Ishikawa (cell line): ENCODE results near the gene SERPINA3.

Experiments
- CEBPB ChIP-seq: IDR thresholded peaks from 2 replicates; pipeline ENCODE4 v1.6.1; 2012
- CREB1 ChIP-seq: IDR thresholded peaks from 2 replicates; pipeline ENCODE4 v1.6.1; 2012; ENCODE audit warnings: low read depth
- EGR1 ChIP-seq: IDR thresholded peaks from 2 replicates; pipeline ENCODE4 v1.6.1; 2012
- EP300 ChIP-seq: IDR thresholded peaks from 2 replicates; pipeline ENCODE4 v1.6.1; 2012; ENCODE audit warnings: borderline replicate concordance
- FOXM1 ChIP-seq: IDR thresholded peaks from 2 replicates; pipeline ENCODE4 v1.6.1; 2012; ENCODE audit warnings: low read depth, borderline replicate concordance
- NFIC ChIP-seq: IDR thresholded peaks from 2 replicates; pipeline ENCODE4 v1.6.1; 2012
- RAD21 ChIP-seq: IDR thresholded peaks from 2 replicates; pipeline ENCODE4 v1.6.1; 2012; ENCODE audit warnings: low read depth
- TAF1 ChIP-seq: IDR thresholded peaks from 2 replicates; pipeline ENCODE4 v1.6.1; 2012; ENCODE audit warnings: low read depth, mild to moderate bottlenecking
- TCF12 ChIP-seq: IDR thresholded peaks from 2 replicates; pipeline ENCODE4 v1.6.1; 2012; ENCODE audit warnings: low read depth
- TEAD4 ChIP-seq: IDR thresholded peaks from 2 replicates; pipeline ENCODE4 v1.6.1; 2012
- YY1 ChIP-seq: IDR thresholded peaks from 2 replicates; pipeline ENCODE4 v1.6.1; 2012; ENCODE audit warnings: low read depth
- ZBTB7A ChIP-seq: IDR thresholded peaks from 2 replicates; pipeline ENCODE4 v1.6.1; 2012; ENCODE audit warnings: low read depth
- TF ChIP-seq, protein P1 (sequence below): IDR thresholded peaks from 2 replicates; pipeline ENCODE4 v1.6.1; 2012
- TF ChIP-seq, protein P2 (sequence below): IDR thresholded peaks from 2 replicates; pipeline ENCODE4 v1.6.1; 2012; ENCODE audit warnings: low read depth, mild to moderate bottlenecking
- TF ChIP-seq, protein P3 (sequence below): IDR thresholded peaks from 2 replicates; pipeline ENCODE4 v1.6.1; 2012

Gene SERPINA3

DNA sequence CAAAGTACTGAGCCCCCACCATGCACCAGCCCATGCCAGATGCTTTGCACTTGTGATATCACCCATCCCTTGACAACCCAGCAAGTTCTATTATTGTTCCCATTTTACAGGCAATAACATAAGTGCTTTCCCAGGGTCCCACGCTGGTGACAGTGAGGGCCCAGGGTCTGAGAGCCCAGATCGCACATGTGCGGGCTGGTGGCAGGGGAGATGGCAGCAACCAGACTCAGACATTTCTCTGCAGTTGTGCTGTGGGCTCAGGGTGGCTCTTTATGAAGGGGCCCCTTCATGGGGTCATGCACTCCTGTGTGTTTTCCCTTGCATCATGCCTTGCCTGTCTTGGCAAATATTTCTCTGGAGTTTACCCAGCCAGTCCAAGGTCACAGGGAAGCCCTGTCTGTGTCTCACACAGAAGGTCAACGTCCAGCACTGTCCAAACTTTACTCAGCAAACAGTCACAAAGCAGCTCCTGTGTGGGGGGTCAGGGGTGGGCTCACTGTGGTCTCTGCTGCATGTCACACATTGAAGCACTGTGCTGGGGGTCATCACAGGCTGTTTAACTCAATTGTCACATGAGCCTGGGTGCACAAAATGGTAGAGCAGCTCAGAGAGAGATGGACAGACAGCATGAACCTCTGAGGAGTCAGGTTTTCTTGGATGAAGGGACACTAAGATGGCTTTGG, 18.3 kb upstream of the SERPINA3 start:
- no peak for TF ChIP-seq ZBTB7A
- TF ChIP-seq, protein P1, sequence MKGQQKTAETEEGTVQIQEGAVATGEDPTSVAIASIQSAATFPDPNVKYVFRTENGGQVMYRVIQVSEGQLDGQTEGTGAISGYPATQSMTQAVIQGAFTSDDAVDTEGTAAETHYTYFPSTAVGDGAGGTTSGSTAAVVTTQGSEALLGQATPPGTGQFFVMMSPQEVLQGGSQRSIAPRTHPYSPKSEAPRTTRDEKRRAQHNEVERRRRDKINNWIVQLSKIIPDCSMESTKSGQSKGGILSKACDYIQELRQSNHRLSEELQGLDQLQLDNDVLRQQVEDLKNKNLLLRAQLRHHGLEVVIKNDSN: no peak
- no peak for TF ChIP-seq TCF12
- TF ChIP-seq RAD21: no peak
- no peak for TF ChIP-seq CREB1
- TF ChIP-seq FOXM1: no peak
- TF ChIP-seq, protein P2, sequence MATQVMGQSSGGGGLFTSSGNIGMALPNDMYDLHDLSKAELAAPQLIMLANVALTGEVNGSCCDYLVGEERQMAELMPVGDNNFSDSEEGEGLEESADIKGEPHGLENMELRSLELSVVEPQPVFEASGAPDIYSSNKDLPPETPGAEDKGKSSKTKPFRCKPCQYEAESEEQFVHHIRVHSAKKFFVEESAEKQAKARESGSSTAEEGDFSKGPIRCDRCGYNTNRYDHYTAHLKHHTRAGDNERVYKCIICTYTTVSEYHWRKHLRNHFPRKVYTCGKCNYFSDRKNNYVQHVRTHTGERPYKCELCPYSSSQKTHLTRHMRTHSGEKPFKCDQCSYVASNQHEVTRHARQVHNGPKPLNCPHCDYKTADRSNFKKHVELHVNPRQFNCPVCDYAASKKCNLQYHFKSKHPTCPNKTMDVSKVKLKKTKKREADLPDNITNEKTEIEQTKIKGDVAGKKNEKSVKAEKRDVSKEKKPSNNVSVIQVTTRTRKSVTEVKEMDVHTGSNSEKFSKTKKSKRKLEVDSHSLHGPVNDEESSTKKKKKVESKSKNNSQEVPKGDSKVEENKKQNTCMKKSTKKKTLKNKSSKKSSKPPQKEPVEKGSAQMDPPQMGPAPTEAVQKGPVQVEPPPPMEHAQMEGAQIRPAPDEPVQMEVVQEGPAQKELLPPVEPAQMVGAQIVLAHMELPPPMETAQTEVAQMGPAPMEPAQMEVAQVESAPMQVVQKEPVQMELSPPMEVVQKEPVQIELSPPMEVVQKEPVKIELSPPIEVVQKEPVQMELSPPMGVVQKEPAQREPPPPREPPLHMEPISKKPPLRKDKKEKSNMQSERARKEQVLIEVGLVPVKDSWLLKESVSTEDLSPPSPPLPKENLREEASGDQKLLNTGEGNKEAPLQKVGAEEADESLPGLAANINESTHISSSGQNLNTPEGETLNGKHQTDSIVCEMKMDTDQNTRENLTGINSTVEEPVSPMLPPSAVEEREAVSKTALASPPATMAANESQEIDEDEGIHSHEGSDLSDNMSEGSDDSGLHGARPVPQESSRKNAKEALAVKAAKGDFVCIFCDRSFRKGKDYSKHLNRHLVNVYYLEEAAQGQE: no peak
- no peak for TF ChIP-seq NFIC
- TF ChIP-seq EP300: no peak
- TF ChIP-seq CEBPB: no peak
- TF ChIP-seq YY1: no peak
- TF ChIP-seq, protein P3, sequence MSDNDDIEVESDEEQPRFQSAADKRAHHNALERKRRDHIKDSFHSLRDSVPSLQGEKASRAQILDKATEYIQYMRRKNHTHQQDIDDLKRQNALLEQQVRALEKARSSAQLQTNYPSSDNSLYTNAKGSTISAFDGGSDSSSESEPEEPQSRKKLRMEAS: no peak
- TF ChIP-seq EGR1: no peak
- TF ChIP-seq TAF1: no peak

DNA sequence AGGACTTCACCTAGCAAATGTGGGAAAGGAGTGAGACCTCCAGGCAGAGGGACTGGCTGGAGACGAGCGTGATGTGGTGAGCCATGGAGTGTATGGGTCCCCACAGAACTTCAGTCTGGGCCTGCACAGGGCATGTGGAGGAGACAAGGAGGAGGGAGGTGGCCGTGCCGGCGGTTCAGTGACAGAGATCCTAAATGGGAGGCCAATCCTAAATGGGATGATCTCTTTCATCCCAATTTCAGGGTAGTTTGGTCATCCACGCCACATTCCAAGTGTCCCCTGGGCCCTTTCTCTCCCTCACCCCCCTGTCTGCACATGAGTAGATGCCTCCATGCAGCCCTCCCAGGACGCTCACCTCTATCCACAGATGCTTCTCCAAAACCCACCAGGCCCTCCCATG, 17.8 kb upstream of the SERPINA3 start:
- TF ChIP-seq CEBPB: no peak
- TF ChIP-seq, protein P3: no peak

DNA sequence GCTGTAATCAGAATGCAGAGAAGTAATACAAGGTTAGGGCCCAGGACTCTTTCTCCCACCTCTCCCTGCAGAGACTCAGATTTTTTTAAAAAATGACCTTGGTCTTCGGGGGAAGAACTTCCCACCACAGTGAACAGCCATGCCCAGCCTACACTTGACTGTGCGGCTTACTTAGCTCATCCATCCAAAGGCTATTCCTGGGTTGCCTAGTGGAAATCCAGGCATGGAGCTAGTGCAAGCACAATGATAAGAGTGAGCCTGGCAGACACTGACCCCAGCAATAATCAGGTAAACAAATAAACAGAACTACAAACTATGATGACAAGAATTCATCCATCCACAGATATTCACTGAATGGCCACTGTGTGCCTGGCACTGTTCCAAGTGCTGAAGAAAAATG, 16.3 kb upstream of the SERPINA3 start:
- no peak for TF ChIP-seq NFIC
- no peak for TF ChIP-seq ZBTB7A
- TF ChIP-seq CEBPB: no peak

DNA sequence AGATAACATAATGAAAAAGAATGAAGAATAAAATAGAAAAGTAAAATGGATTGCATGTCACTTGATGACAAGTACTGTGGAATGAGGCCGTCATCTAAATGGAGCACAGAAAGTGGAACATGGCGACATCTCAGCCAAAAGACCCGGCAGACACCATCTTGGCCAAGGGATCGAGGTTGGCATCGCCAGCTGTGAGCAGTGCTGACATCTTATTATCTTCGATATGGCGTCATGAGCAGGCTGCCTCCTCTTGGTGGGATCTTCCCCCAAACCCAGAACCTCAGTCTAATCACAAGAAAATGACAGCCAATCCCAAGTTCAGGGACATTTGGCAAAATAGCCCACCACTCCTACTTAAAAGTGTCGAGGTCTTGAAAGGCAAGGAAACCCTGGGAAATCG, 15.8 kb upstream of the SERPINA3 start:
- TF ChIP-seq NFIC (no peak), TEAD4 (no peak), YY1 (no peak), RAD21 (no peak), ZBTB7A (no peak), EGR1 (no peak), TCF12 (no peak), FOXM1 (no peak), TAF1 (no peak), EP300 (no peak), CEBPB (no peak), CREB1 (no peak)
- TF ChIP-seq, protein P3: no peak
- TF ChIP-seq, protein P1: no peak
- TF ChIP-seq, protein P2: no peak

DNA sequence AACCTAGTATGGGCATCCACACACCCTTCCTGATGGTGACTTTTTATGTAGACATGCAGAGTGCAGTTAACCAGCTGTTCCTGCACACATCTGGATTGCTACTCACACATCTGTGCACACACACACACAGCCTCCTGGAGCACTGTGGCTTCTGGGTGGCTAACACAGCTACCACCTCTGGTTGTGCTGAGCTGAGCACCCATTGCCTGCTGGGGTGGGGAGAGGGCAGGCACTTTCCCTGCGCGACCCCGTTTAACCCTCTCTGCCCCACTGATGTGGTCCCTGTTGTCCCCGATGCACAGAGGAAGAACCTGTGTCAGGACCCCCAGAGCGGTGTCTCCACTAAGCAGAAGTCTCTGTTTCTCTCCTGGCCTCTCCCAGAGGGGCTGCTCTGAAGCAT, 14.4 kb upstream of the SERPINA3 start:
- TF ChIP-seq FOXM1 (no peak), NFIC (no peak), EP300 (no peak), CREB1 (no peak), CEBPB (no peak), TAF1 (no peak), TEAD4 (no peak)
- TF ChIP-seq, protein P2: no peak
